PC-9 (cell line): ENCODE data around the gene DLG2.

Experiments used
- EZH2 ChIP-seq: fragments of 200-600 bp; sonication (generic); IDR thresholded peaks from 2 replicates; pipeline ENCODE4 v1.8.0; 2017; ENCODE audit warnings: antibody characterized with exemption, low read depth
- TF ChIP-seq, protein P1 (sequence below): fragments of 200-600 bp; sonication (generic); conservative IDR thresholded peaks from 2 replicates; pipeline ENCODE4 v1.6.1; 2017; ENCODE audit warnings: mixed run types, antibody characterized with exemption, mild to moderate bottlenecking, moderate library complexity

DNA sequence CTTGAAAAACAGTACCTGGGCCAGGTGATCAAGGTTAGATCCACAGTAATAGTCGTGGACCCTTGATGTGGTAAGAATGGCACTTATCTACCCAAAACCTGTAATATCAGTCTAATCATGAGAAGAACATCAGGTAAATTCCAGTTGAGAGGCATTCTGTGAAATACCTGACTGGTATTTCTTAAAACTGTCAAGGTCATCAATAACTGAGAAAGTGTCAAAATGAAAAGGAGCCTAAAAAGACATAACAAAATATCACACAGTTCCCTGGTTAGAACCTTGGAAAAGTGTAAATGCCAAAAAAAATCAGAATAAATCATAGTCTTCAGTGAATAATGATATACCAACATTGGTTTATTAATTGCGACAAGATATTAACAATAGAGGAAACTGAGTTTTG, 2185.5 kb downstream of the DLG2 start:
- TF ChIP-seq, protein P1, sequence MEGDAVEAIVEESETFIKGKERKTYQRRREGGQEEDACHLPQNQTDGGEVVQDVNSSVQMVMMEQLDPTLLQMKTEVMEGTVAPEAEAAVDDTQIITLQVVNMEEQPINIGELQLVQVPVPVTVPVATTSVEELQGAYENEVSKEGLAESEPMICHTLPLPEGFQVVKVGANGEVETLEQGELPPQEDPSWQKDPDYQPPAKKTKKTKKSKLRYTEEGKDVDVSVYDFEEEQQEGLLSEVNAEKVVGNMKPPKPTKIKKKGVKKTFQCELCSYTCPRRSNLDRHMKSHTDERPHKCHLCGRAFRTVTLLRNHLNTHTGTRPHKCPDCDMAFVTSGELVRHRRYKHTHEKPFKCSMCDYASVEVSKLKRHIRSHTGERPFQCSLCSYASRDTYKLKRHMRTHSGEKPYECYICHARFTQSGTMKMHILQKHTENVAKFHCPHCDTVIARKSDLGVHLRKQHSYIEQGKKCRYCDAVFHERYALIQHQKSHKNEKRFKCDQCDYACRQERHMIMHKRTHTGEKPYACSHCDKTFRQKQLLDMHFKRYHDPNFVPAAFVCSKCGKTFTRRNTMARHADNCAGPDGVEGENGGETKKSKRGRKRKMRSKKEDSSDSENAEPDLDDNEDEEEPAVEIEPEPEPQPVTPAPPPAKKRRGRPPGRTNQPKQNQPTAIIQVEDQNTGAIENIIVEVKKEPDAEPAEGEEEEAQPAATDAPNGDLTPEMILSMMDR = no peak
- no peak for TF ChIP-seq EZH2
